Astrocyte (in vitro differentiated cells and primary cell): Measurements from ENCODE around the gene ATF2.

Source experiments
- EZH2 ChIP-seq: IDR thresholded peaks from 2 replicates; pipeline ENCODE4 v1.6.1; 2012; ENCODE audit warnings: mild to moderate bottlenecking, low read length, inconsistent platforms; ENCODE audit not compliant: insufficient read depth
- TF ChIP-seq, protein P1 (sequence below): IDR thresholded peaks from 2 replicates; pipeline ENCODE4 v1.5.1; 2011; ENCODE audit warnings: low read depth, mild to moderate bottlenecking, inconsistent platforms, low read length, moderate library complexity; ENCODE audit not compliant: insufficient read depth

- TF ChIP-seq, protein P1, sequence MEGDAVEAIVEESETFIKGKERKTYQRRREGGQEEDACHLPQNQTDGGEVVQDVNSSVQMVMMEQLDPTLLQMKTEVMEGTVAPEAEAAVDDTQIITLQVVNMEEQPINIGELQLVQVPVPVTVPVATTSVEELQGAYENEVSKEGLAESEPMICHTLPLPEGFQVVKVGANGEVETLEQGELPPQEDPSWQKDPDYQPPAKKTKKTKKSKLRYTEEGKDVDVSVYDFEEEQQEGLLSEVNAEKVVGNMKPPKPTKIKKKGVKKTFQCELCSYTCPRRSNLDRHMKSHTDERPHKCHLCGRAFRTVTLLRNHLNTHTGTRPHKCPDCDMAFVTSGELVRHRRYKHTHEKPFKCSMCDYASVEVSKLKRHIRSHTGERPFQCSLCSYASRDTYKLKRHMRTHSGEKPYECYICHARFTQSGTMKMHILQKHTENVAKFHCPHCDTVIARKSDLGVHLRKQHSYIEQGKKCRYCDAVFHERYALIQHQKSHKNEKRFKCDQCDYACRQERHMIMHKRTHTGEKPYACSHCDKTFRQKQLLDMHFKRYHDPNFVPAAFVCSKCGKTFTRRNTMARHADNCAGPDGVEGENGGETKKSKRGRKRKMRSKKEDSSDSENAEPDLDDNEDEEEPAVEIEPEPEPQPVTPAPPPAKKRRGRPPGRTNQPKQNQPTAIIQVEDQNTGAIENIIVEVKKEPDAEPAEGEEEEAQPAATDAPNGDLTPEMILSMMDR: no peak
- TF ChIP-seq EZH2: no peak
Observed at GRCh38 chr2:175048275-175048674, 119.7 kb downstream of the ATF2 start.
